K562 (cell line): ENCODE data around the gene UBE2S. TPM values are rescaled to one million over a fixed set of nuclear protein-coding genes. Genes with fewer than 3 reads are reported as not detected.
A peak's percentile ranks its signal among the peaks of the same experiment; 100 is the strongest.

Source experiments
- FUS ChIP-seq: fragments of 200-400 bp; formaldehyde crosslinking; optimal IDR thresholded peaks from 2 replicates; pipeline ENCODE3; 2017; ENCODE audit warnings: low read depth, low read length
- MAFK ChIP-seq: IDR thresholded peaks from 2 replicates; pipeline ENCODE4 v1.6.1; 2011; ENCODE audit warnings: low read length, improper control_type of control experiment
- NRF1 ChIP-seq, 2 experiments: fragments of 450-650 bp; IDR thresholded peaks in 1 of 2; conservative IDR thresholded peaks in 1 of 2; 2 replicates each; pipeline ENCODE4 v1.6.1; 2014; ENCODE audit warnings: mild to moderate bottlenecking in 2 of 2
- SAFB2 ChIP-seq: fragments of 200-400 bp; formaldehyde crosslinking; IDR thresholded peaks from 2 replicates; pipeline ENCODE4 v1.6.1; 2018; ENCODE audit warnings: borderline replicate concordance, low read length, low read depth, moderate library complexity; ENCODE audit not compliant: severe bottlenecking
- SIRT6 ChIP-seq: IDR thresholded peaks from one replicate; pipeline ENCODE4 v1.6.1; 2012; ENCODE audit warnings: low read depth, mild to moderate bottlenecking, control low read depth, inconsistent platforms, low read length, moderate library complexity
- SMAD1 ChIP-seq: fragments of 150-350 bp; IDR thresholded peaks from 2 replicates; pipeline ENCODE4 v1.6.1; 2014; ENCODE audit warnings: low read length, low read depth; ENCODE audit not compliant: partially characterized antibody
- polyA plus RNA-seq, 8 experiments: library from polyadenylated mRNA; depleted of rRNA in 4 of 8; stranded (reverse) in 5 of 8; unstranded in 3 of 8; fragments of >200 nt; fragmentation: Nextera tagmentation in 2 of 8; fragmentation: Illumina TruSeq in 1 of 8; extraction: Ambion mirVana in 2 of 8; extraction: Trizol in 1 of 8; gene quantifications; 2 replicates each; pipeline versions ENCODE4 v1.2.1 to v1.2.3, GENCODE V29; 2011 to 2014; ENCODE audit warnings: inconsistent platforms in 1 of 8, missing spikeins in 1 of 8
- total RNA-seq, 7 experiments: library from RNA; depleted of rRNA in 6 of 7; stranded (reverse); fragments of >200 nt in 6 of 7; fragmentation: Illumina TruSeq in 2 of 7; extraction: Trizol in 2 of 7; gene quantifications; 2 replicates each; pipeline versions ENCODE4 v1.2.1 to v1.2.3, GENCODE V29; 2011 to 2021; ENCODE audit warnings: low replicate concordance in 1 of 7
- TF ChIP-seq, protein P1 (sequence below): fragments of 200-600 bp; sonication (generic); IDR thresholded peaks from one replicate; pipeline ENCODE4 v1.6.1; 2012; ENCODE audit warnings: mild to moderate bottlenecking, low read depth, low read length, inconsistent platforms
- TF ChIP-seq, protein P2 (sequence below), 2 experiments: fragments of 450-650 bp; IDR thresholded peaks; 2 replicates each; pipeline ENCODE4 v1.6.1; 2018; ENCODE audit warnings: mild to moderate bottlenecking in 2 of 2, low read depth in 1 of 2; ENCODE audit not compliant: partially characterized antibody in 2 of 2
- TF ChIP-seq, protein P3 (sequence below): sonication (generic); formaldehyde crosslinking; IDR thresholded peaks from 2 replicates; pipeline ENCODE4 v1.8.1; 2023; ENCODE audit warnings: mild to moderate bottlenecking, missing genetic modification reagents

The UBE2S gene
- total and polyA plus RNA-seq, 9 of the 15 experiments (the other 6 are each of a cell fraction or from before 2014, with no cell fraction given), result 1.5 to 1,305 (median 157) TPM

DNA sequence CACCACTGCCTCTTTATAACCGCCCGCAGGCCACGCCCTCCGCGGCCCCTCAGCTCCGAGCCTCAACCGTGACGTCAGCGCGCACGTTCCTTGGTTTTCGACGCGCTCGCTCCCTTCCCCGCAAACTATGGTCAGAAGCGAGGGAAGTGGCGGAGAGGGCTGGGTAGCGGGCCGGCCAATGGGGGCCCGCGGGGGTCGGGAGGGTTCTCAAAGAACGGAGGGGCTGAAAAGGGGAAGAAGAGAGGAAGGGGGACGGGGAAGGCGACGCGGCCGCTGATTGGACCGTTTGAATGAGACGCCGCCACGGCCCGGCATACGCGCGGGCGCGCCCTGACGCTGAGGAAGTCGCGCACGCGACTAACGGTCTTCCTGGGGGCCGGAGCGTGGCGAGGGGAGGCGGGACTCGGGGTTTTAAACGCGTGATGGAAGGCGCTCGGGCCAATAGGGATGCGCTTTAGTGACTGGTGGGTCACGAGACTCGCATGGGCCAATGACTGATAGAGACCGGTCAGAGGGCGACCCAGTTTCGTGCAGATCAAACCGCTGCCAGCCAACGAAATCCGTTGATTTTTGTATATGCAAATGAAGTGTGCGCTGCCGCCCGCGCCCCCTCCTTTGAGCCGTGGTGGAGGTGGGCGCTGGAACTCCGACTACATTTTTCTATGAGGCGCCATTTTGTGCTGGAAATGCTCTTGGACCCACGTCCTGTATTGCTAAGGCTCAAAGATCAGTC lies 378 bp upstream of the UBE2S start (continued):
- TF ChIP-seq, protein P1, sequence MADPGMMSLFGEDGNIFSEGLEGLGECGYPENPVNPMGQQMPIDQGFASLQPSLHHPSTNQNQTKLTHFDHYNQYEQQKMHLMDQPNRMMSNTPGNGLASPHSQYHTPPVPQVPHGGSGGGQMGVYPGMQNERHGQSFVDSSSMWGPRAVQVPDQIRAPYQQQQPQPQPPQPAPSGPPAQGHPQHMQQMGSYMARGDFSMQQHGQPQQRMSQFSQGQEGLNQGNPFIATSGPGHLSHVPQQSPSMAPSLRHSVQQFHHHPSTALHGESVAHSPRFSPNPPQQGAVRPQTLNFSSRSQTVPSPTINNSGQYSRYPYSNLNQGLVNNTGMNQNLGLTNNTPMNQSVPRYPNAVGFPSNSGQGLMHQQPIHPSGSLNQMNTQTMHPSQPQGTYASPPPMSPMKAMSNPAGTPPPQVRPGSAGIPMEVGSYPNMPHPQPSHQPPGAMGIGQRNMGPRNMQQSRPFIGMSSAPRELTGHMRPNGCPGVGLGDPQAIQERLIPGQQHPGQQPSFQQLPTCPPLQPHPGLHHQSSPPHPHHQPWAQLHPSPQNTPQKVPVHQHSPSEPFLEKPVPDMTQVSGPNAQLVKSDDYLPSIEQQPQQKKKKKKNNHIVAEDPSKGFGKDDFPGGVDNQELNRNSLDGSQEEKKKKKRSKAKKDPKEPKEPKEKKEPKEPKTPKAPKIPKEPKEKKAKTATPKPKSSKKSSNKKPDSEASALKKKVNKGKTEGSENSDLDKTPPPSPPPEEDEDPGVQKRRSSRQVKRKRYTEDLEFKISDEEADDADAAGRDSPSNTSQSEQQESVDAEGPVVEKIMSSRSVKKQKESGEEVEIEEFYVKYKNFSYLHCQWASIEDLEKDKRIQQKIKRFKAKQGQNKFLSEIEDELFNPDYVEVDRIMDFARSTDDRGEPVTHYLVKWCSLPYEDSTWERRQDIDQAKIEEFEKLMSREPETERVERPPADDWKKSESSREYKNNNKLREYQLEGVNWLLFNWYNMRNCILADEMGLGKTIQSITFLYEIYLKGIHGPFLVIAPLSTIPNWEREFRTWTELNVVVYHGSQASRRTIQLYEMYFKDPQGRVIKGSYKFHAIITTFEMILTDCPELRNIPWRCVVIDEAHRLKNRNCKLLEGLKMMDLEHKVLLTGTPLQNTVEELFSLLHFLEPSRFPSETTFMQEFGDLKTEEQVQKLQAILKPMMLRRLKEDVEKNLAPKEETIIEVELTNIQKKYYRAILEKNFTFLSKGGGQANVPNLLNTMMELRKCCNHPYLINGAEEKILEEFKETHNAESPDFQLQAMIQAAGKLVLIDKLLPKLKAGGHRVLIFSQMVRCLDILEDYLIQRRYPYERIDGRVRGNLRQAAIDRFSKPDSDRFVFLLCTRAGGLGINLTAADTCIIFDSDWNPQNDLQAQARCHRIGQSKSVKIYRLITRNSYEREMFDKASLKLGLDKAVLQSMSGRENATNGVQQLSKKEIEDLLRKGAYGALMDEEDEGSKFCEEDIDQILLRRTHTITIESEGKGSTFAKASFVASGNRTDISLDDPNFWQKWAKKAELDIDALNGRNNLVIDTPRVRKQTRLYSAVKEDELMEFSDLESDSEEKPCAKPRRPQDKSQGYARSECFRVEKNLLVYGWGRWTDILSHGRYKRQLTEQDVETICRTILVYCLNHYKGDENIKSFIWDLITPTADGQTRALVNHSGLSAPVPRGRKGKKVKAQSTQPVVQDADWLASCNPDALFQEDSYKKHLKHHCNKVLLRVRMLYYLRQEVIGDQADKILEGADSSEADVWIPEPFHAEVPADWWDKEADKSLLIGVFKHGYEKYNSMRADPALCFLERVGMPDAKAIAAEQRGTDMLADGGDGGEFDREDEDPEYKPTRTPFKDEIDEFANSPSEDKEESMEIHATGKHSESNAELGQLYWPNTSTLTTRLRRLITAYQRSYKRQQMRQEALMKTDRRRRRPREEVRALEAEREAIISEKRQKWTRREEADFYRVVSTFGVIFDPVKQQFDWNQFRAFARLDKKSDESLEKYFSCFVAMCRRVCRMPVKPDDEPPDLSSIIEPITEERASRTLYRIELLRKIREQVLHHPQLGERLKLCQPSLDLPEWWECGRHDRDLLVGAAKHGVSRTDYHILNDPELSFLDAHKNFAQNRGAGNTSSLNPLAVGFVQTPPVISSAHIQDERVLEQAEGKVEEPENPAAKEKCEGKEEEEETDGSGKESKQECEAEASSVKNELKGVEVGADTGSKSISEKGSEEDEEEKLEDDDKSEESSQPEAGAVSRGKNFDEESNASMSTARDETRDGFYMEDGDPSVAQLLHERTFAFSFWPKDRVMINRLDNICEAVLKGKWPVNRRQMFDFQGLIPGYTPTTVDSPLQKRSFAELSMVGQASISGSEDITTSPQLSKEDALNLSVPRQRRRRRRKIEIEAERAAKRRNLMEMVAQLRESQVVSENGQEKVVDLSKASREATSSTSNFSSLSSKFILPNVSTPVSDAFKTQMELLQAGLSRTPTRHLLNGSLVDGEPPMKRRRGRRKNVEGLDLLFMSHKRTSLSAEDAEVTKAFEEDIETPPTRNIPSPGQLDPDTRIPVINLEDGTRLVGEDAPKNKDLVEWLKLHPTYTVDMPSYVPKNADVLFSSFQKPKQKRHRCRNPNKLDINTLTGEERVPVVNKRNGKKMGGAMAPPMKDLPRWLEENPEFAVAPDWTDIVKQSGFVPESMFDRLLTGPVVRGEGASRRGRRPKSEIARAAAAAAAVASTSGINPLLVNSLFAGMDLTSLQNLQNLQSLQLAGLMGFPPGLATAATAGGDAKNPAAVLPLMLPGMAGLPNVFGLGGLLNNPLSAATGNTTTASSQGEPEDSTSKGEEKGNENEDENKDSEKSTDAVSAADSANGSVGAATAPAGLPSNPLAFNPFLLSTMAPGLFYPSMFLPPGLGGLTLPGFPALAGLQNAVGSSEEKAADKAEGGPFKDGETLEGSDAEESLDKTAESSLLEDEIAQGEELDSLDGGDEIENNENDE, result no peak
- TF ChIP-seq, protein P2, sequence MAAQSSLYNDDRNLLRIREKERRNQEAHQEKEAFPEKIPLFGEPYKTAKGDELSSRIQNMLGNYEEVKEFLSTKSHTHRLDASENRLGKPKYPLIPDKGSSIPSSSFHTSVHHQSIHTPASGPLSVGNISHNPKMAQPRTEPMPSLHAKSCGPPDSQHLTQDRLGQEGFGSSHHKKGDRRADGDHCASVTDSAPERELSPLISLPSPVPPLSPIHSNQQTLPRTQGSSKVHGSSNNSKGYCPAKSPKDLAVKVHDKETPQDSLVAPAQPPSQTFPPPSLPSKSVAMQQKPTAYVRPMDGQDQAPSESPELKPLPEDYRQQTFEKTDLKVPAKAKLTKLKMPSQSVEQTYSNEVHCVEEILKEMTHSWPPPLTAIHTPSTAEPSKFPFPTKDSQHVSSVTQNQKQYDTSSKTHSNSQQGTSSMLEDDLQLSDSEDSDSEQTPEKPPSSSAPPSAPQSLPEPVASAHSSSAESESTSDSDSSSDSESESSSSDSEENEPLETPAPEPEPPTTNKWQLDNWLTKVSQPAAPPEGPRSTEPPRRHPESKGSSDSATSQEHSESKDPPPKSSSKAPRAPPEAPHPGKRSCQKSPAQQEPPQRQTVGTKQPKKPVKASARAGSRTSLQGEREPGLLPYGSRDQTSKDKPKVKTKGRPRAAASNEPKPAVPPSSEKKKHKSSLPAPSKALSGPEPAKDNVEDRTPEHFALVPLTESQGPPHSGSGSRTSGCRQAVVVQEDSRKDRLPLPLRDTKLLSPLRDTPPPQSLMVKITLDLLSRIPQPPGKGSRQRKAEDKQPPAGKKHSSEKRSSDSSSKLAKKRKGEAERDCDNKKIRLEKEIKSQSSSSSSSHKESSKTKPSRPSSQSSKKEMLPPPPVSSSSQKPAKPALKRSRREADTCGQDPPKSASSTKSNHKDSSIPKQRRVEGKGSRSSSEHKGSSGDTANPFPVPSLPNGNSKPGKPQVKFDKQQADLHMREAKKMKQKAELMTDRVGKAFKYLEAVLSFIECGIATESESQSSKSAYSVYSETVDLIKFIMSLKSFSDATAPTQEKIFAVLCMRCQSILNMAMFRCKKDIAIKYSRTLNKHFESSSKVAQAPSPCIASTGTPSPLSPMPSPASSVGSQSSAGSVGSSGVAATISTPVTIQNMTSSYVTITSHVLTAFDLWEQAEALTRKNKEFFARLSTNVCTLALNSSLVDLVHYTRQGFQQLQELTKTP (IDR thresholded peaks at IDR 0.05; ENCODE audit: low read depth in 1 of 2, partially characterized antibody in 2 of 2), result no peak
- TF ChIP-seq SAFB2 (no peak), MAFK (no peak; the same call in 1 of the 2 replicates), SMAD1 (no peak), SIRT6 (no peak), NRF1 (conservative IDR thresholded peaks at IDR 0.05 in 1 of 2, IDR thresholded peaks at IDR 0.05 in 1 of 2) (peak; percentile 87 to 89), FUS (no peak)
- TF ChIP-seq, protein P3, sequence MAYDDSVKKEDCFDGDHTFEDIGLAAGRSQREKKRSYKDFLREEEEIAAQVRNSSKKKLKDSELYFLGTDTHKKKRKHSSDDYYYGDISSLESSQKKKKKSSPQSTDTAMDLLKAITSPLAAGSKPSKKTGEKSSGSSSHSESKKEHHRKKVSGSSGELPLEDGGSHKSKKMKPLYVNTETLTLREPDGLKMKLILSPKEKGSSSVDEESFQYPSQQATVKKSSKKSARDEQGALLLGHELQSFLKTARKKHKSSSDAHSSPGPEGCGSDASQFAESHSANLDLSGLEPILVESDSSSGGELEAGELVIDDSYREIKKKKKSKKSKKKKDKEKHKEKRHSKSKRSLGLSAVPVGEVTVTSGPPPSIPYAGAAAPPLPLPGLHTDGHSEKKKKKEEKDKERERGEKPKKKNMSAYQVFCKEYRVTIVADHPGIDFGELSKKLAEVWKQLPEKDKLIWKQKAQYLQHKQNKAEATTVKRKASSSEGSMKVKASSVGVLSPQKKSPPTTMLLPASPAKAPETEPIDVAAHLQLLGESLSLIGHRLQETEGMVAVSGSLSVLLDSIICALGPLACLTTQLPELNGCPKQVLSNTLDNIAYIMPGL (CRISPR knock-in tag), result peak; percentile 21; the same call in 1 of the 2 replicates
